K562 (cell line): Measurements from ENCODE around the gene PELI2. TPM values are rescaled to one million over a fixed set of nuclear protein-coding genes. Genes with fewer than 3 reads are reported as not detected.

Experiments used
- ATAC-seq: fragments of 200-7000 bp; cut with Tn5 transposase; 3 replicates; pipeline ENCODE4 v1.9.1; 2020; ENCODE audit warnings: moderate library complexity
- BruUV-seq: library from RNA; stranded (reverse); fragments of 400-500 nt; replicated peaks from 2 replicates; lab custom pipeline; 2021; lab: Mats Ljungman, UMichigan
- CTCF ChIA-PET: fragments of 300-600 bp; formaldehyde crosslinking; extraction: SDS; loops from one replicate; lab custom pipeline; 2021; ENCODE audit warnings: low intra/inter-chr PET ratio; lab: Yijun Ruan, JAX
- POLR2A ChIA-PET: fragments of 300-600, 350-650 bp; sonication (Branson Sonifier 250); formaldehyde crosslinking; extraction: SDS; loops from one replicate; lab custom pipeline; 2021; ENCODE audit warnings: antibody characterized with exemption, inconsistent platforms; lab: Yijun Ruan, JAX
- DNase-seq, 4 experiments: peaks; one replicate each; pipeline versions ENCODE4 v3.0.0 to v3.0.0-alpha.2; 2011 to 2018; ENCODE audit warnings: low spot score in 3 of 4, mixed read lengths in 3 of 4; ENCODE audit errors: extremely low read depth in 1 of 4
- FAIRE-seq: peaks from 2 replicates; lab custom pipeline; 2011; peaks lifted over from hg19 to GRCh38; lab: Jason Lieb, UNC
- H2AFZ ChIP-seq: 2 replicates; pipeline ENCODE4 v1.6.0; 2011; ENCODE audit warnings: low read depth, low read length, control low read depth, inconsistent platforms
- H3K27ac ChIP-seq: fragments of 200-600 bp; 3 replicates; pipeline ENCODE4 v1.8.0; 2011; ENCODE audit warnings: low read depth, mild to moderate bottlenecking, control low read depth, inconsistent platforms, low read length, moderate library complexity, mixed read lengths; ENCODE audit errors: extremely low read depth
- H3K27me3 ChIP-seq, 2 experiments: fragments of 300-600 bp in 1 of 2; 2 replicates in 1 of 2; 3 replicates in 1 of 2; pipeline versions ENCODE4 v1.6.0 to v1.8.0; 2011; ENCODE audit warnings: inconsistent platforms in 2 of 2, low read length in 2 of 2, mild to moderate bottlenecking in 1 of 2, mixed read lengths in 1 of 2, moderate library complexity in 1 of 2; ENCODE audit not compliant: control insufficient read depth in 2 of 2, insufficient read depth in 2 of 2
- H3K36me3 ChIP-seq: fragments of 300-600 bp; 3 replicates; pipeline ENCODE4 v1.8.0; 2011; ENCODE audit warnings: mild to moderate bottlenecking, low read length, inconsistent platforms; ENCODE audit not compliant: control insufficient read depth, insufficient read depth
- H3K4me1 ChIP-seq, 2 experiments: fragments of 200-600 bp in 1 of 2; replicated peaks in 1 of 2; 2 replicates in 1 of 2; 3 replicates in 1 of 2; pipeline versions ENCODE4 v1.5.1 to v1.8.0; 2011; ENCODE audit warnings: inconsistent platforms in 2 of 2, low read length in 2 of 2, mild to moderate bottlenecking in 1 of 2, mixed read lengths in 1 of 2, moderate library complexity in 1 of 2; ENCODE audit not compliant: control insufficient read depth in 2 of 2, insufficient read depth in 2 of 2
- H3K4me2 ChIP-seq: 2 replicates; pipeline ENCODE4 v1.6.1; 2011; ENCODE audit warnings: low read length, control low read depth, inconsistent platforms, mixed read lengths; ENCODE audit not compliant: insufficient read depth
- H3K4me3 ChIP-seq: fragments of 200-600 bp; sonication (generic), shearing (Covaris generic); 2 replicates; pipeline ENCODE4 v1.5.1; 2016; ENCODE audit warnings: control low read depth, inconsistent platforms
- H3K79me2 ChIP-seq: fragments of 200-600 bp; 3 replicates; pipeline ENCODE4 v1.8.0; 2011; ENCODE audit warnings: low read length, inconsistent platforms; ENCODE audit not compliant: control insufficient read depth, insufficient read depth
- H3K9ac ChIP-seq, 2 experiments: 2 replicates each; pipeline versions ENCODE4 v1.6.0 to v1.6.1; 2011; ENCODE audit warnings: low read depth in 2 of 2, low read length in 2 of 2, control low read depth in 1 of 2, inconsistent platforms in 1 of 2, mild to moderate bottlenecking in 1 of 2, mixed read lengths in 1 of 2; ENCODE audit not compliant: insufficient read depth in 1 of 2
- H3K9me1 ChIP-seq: one replicate; pipeline ENCODE4 v1.6.0; 2011; ENCODE audit warnings: inconsistent platforms, mild to moderate bottlenecking, low read length, moderate library complexity; ENCODE audit not compliant: control insufficient read depth, insufficient read depth
- H3K9me3 ChIP-seq: replicated peaks from 2 replicates; pipeline ENCODE4 v1.5.1; 2011; ENCODE audit warnings: low read depth, low read length, inconsistent platforms; ENCODE audit not compliant: control insufficient read depth, insufficient read depth
- H4K20me1 ChIP-seq: replicated peaks from 2 replicates; pipeline ENCODE4 v1.6.1; 2011; ENCODE audit warnings: low read length, inconsistent platforms, mixed read lengths; ENCODE audit not compliant: control insufficient read depth, insufficient read depth
- CREB3L1 ChIP-seq: fragments of 450-650 bp; IDR thresholded peaks from 2 replicates; pipeline ENCODE4 v1.6.1; 2014; ENCODE audit warnings: low read depth, mild to moderate bottlenecking, moderate library complexity, borderline replicate concordance
- CTBP1 ChIP-seq: fragments of 450-650 bp; IDR thresholded peaks from 2 replicates; pipeline ENCODE4 v1.6.1; 2016; ENCODE audit warnings: borderline replicate concordance
- WGBS: fragments of 100-300 bp; shearing (Covaris generic); methylation state at CpG from one replicate; pipeline ENCODE4 v1.1.6; 2016; ENCODE audit warnings: low coverage, mixed read lengths; ENCODE audit not compliant: insufficient coverage; ENCODE audit errors: missing lambda C conversion rate; 5-methylcytosine and 5-hydroxymethylcytosine counted together
- in situ Hi-C: fragments of 300-500 bp; cut with MboI; formaldehyde crosslinking; loops from 4 replicates; pipeline ENCODE4 v1.15.0; 2018; ENCODE audit warnings: inconsistent platforms, mixed read lengths
- intact Hi-C: fragments of 100-400 bp; cut with micrococcal nuclease; formaldehyde crosslinking; loops from 2 replicates; pipeline ENCODE4 v1.14.2; 2022
- polyA plus RNA-seq, 8 experiments: library from polyadenylated mRNA; depleted of rRNA in 4 of 8; stranded (reverse) in 5 of 8; unstranded in 3 of 8; fragments of >200 nt; fragmentation: Nextera tagmentation in 2 of 8; fragmentation: Illumina TruSeq in 1 of 8; extraction: Ambion mirVana in 2 of 8; extraction: Trizol in 1 of 8; gene quantifications; 2 replicates each; pipeline versions ENCODE4 v1.2.1 to v1.2.3, GENCODE V29; 2011 to 2014; ENCODE audit warnings: inconsistent platforms in 1 of 8, missing spikeins in 1 of 8
- total RNA-seq, 7 experiments: library from RNA; depleted of rRNA in 6 of 7; stranded (reverse); fragments of >200 nt in 6 of 7; fragmentation: Illumina TruSeq in 2 of 7; extraction: Trizol in 2 of 7; gene quantifications; 2 replicates each; pipeline versions ENCODE4 v1.2.1 to v1.2.3, GENCODE V29; 2011 to 2021; ENCODE audit warnings: low replicate concordance in 1 of 7
- TF ChIP-seq, protein P1 (sequence below): sonication (generic); IDR thresholded peaks from 2 replicates; pipeline ENCODE4 v1.6.1; 2016

PELI2 gene
- total and polyA plus RNA-seq, 9 of the 15 experiments (the other 6 are each of a cell fraction or from before 2014, with no cell fraction given): 0.20 to 1.5 (median 0.44) TPM

DNA sequence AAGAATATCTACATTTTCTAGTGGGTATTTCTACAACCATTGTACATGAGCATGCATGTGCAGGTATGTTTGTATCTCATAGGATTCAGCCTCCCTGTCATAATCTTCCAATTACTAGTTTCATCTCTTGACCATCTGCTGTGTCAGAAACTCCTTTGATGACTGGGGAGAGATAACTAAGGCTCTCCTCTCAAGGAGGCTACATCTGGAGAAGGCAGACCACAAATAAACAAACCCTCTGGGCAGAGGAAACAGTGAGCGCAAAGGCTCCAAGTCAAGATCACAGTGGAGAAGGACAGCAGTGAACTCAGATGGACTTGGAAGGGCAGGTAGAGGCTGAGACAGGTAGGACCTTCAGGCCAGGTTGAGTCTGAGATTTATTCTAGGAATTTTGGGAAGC is 166.4 kb downstream of the PELI2 start:
- Histone ChIP-seq H3K27me3 (peaks cover 0 to 5% of the 10 kb centered on the region in 2 experiments; a peak in 1 of 5 replicates), H3K36me3 (no peaks in the 10 kb centered on the region), H3K9me3 (no peaks in the 10 kb centered on the region), H3K4me2 (no peak overlapping the region), H2AFZ (no peak overlapping the region), H3K9me1 (no peaks in the 10 kb centered on the region), H3K4me3 (no peak overlapping the region), H4K20me1 (no peaks in the 10 kb centered on the region), H3K4me1 (no peaks in the 10 kb centered on the region; a peak in 1 of 5 replicates), H3K79me2 (no peaks in the 10 kb centered on the region), H3K9ac (no peak overlapping the region), H3K27ac (no peak overlapping the region)
- intact Hi-C loops: no loop called here
- POLR2A ChIA-PET: no interaction called here
- BruUV-seq: no TSS peak
- 0% methylated on average over 1 of the region's 1 CpG for WGBS
- ATAC-seq (no peak), FAIRE-seq (no peak), DNase-seq (no peak)
- TF ChIP-seq CTBP1 (0 out of 2 replicates have a peak, but pooled peaks have one; percentile 39), CREB3L1 (no peak)
- TF ChIP-seq, protein P1, sequence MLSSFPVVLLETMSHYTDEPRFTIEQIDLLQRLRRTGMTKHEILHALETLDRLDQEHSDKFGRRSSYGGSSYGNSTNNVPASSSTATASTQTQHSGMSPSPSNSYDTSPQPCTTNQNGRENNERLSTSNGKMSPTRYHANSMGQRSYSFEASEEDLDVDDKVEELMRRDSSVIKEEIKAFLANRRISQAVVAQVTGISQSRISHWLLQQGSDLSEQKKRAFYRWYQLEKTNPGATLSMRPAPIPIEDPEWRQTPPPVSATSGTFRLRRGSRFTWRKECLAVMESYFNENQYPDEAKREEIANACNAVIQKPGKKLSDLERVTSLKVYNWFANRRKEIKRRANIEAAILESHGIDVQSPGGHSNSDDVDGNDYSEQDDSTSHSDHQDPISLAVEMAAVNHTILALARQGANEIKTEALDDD: 0 out of 2 replicates have a peak, but pooled peaks have one; percentile 17
- in situ Hi-C loops: no loop called here
- CTCF ChIA-PET: no interaction called here
